Suprapubic skin (tissue), 4 donors: ENCODE data around the gene TUBB4B. TPM values are rescaled to one million over a fixed set of nuclear protein-coding genes. Genes with fewer than 3 reads are reported as not detected.

Source experiments
- DNase-seq, 2 donors: peaks; one replicate each; pipeline ENCODE4 v3.0.0-alpha.2; 2019; ENCODE audit warnings: low spot score in 2 of 2
- H3K27ac ChIP-seq: fragments of 200-600 bp; sonication (generic); one replicate; pipeline ENCODE4 v1.5.1; 2019
- H3K27me3 ChIP-seq: fragments of 200-600 bp; sonication (generic); one replicate; pipeline ENCODE4 v1.5.1; 2019
- H3K36me3 ChIP-seq: fragments of 200-600 bp; sonication (generic); one replicate; pipeline ENCODE4 v1.5.1; 2019
- H3K4me1 ChIP-seq: fragments of 200-600 bp; sonication (generic); one replicate; pipeline ENCODE4 v1.5.1; 2019
- H3K4me3 ChIP-seq: fragments of 200-600 bp; sonication (generic); one replicate; pipeline ENCODE4 v1.5.1; 2019; ENCODE audit warnings: mild to moderate bottlenecking
- H3K9me3 ChIP-seq: fragments of 200-600 bp; sonication (generic); one replicate; pipeline ENCODE4 v1.5.1; 2019
- WGBS: methylation state at CpG from one replicate; pipeline ENCODE4 v1.1.5; 2018; 5-methylcytosine and 5-hydroxymethylcytosine counted together
- total RNA-seq, 4 donors: library from RNA; depleted of rRNA; stranded (reverse); fragments of >200 nt; gene quantifications; one replicate each; pipeline ENCODE4 v1.1.0, GENCODE V29; 2016
- TF ChIP-seq, protein P1 (sequence below), 2 donors: fragments of 200-600 bp in 1 of 2; fragments of 450-650 bp in 1 of 2; sonication (generic) in 1 of 2; IDR thresholded peaks; one replicate each; pipeline ENCODE4 v1.5.1; 2016 to 2019; ENCODE audit warnings: antibody characterized with exemption in 2 of 2, mild to moderate bottlenecking in 1 of 2, moderate library complexity in 1 of 2

The TUBB4B gene
- total RNA-seq, 4 donors from 2014 or later: 225 to 708 (median 639) TPM

DNA sequence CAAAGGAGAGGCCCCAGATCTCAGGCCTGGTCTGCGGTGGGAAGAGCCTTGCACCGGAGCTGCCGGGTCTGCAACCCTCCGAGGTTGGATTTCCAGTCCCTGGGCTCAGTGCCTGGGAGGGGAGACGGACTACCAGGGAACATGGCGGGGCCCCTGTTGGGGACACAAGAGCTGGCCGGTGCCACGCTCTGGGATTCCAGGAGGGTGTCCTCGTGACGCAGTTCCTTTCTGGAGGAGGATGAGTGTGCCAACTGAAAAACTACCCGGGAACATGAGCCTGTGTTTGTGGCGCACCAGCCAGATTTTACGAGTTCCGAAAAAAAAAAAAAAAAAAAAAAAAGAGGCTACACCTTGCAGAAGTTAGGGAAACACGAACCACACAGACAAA lies 52.0 kb downstream of the TUBB4B start:
- no peaks in the 10 kb centered on the region for H3K36me3 ChIP-seq
- peaks cover 29% of the 10 kb centered on the region for H3K4me1 ChIP-seq
- no peak overlapping the region for H3K4me3 ChIP-seq
- peaks cover 40% of the 10 kb centered on the region for H3K27me3 ChIP-seq
- TF ChIP-seq, protein P1, sequence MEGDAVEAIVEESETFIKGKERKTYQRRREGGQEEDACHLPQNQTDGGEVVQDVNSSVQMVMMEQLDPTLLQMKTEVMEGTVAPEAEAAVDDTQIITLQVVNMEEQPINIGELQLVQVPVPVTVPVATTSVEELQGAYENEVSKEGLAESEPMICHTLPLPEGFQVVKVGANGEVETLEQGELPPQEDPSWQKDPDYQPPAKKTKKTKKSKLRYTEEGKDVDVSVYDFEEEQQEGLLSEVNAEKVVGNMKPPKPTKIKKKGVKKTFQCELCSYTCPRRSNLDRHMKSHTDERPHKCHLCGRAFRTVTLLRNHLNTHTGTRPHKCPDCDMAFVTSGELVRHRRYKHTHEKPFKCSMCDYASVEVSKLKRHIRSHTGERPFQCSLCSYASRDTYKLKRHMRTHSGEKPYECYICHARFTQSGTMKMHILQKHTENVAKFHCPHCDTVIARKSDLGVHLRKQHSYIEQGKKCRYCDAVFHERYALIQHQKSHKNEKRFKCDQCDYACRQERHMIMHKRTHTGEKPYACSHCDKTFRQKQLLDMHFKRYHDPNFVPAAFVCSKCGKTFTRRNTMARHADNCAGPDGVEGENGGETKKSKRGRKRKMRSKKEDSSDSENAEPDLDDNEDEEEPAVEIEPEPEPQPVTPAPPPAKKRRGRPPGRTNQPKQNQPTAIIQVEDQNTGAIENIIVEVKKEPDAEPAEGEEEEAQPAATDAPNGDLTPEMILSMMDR (IDR thresholded peaks at IDR 0.05): no peak
- H3K9me3 ChIP-seq: no peaks in the 10 kb centered on the region
- 55% methylated on average over 14 of the region's 15 CpGs for WGBS
- no peak for DNase-seq
- no peak overlapping the region for H3K27ac ChIP-seq

Other genes with a start within 250 kb of the TUBB4B start
- 10 to 100 TPM; 43.2 to 68.6 (median 61.5) TPM for gene PAXX, start 248.9 kb upstream of the TUBB4B start, total RNA-seq
- gene CLIC3, start 244.7 kb upstream of the TUBB4B start, total RNA-seq: 100 to 1,000 TPM in 3 of 4 donors, 10 to 100 TPM in 1; 20.6 to 159 (median 130) TPM
- gene ABCA2, start 213.1 kb upstream of the TUBB4B start, total RNA-seq: 10 to 100 TPM; 10.4 to 44.7 (median 33.4) TPM
- gene FUT7, start 209.2 kb upstream of the TUBB4B start, total RNA-seq: under 1 TPM in 1 of 4 donors, not detected in 3; 0.72 TPM
- 10 to 100 TPM; 22.2 to 64.0 (median 47.3) TPM for gene NPDC1, start 195.1 kb upstream of the TUBB4B start, total RNA-seq
- 10 to 100 TPM; 13.3 to 20.8 (median 16.7) TPM for gene ENTPD2, start 187.2 kb upstream of the TUBB4B start, total RNA-seq
- gene SAPCD2, start 170.7 kb upstream of the TUBB4B start, total RNA-seq: 10 to 100 TPM in 3 of 4 donors, 1 to 10 TPM in 1; 8.2 to 13.6 (median 13.3) TPM
- 10 to 100 TPM in 1 of 4 donors, 1 to 10 TPM in 3; 5.0 to 10.1 (median 6.8) TPM for gene UAP1L1, start 163.8 kb upstream of the TUBB4B start, total RNA-seq
- 10 to 100 TPM; 52.1 to 99.2 (median 63.1) TPM for gene MAN1B1, start 154.3 kb upstream of the TUBB4B start, total RNA-seq
- 100 to 1,000 TPM in 2 of 4 donors, 10 to 100 TPM in 2; 71.4 to 139 (median 96.5) TPM for gene DPP7, start 126.6 kb upstream of the TUBB4B start, total RNA-seq
- gene GRIN1, start 102.1 kb upstream of the TUBB4B start, total RNA-seq: under 1 TPM in 3 of 4 donors, not detected in 1; 0.16 to 0.25 (median 0.16) TPM
- gene LRRC26, start 71.2 kb upstream of the TUBB4B start, total RNA-seq: 10 to 100 TPM in 1 of 4 donors, 1 to 10 TPM in 3; 5.4 to 37.2 (median 7.9) TPM
- gene TMEM210, start 69.2 kb upstream of the TUBB4B start, total RNA-seq: not detected
- 10 to 100 TPM; 24.8 to 99.8 (median 54.9) TPM for gene ANAPC2, start 52.7 kb upstream of the TUBB4B start, total RNA-seq
- 10 to 100 TPM; 45.9 to 72.0 (median 71.1) TPM for gene SSNA1, start 52.6 kb upstream of the TUBB4B start, total RNA-seq
- gene TPRN, start 40.5 kb upstream of the TUBB4B start, total RNA-seq: 10 to 100 TPM; 12.6 to 23.6 (median 18.7) TPM
- gene TMEM203, start 35.6 kb upstream of the TUBB4B start, total RNA-seq: 10 to 100 TPM; 25.0 to 52.4 (median 40.8) TPM
- gene NDOR1, start 35.6 kb upstream of the TUBB4B start, total RNA-seq: 10 to 100 TPM; 13.4 to 21.0 (median 20.6) TPM
- gene RNF208, start 19.0 kb upstream of the TUBB4B start, total RNA-seq: 1 to 10 TPM; 2.8 to 7.5 (median 5.2) TPM
- gene CYSRT1, start 16.1 kb upstream of the TUBB4B start, total RNA-seq: 10 to 100 TPM; 22.8 to 65.7 (median 44.2) TPM
- 1 to 10 TPM in 3 of 4 donors, under 1 TPM in 1; 0.34 to 2.0 (median 1.1) TPM for gene RNF224, start 13.8 kb upstream of the TUBB4B start, total RNA-seq
- gene SLC34A3, start 10.4 kb upstream of the TUBB4B start, total RNA-seq: under 1 TPM in 1 of 4 donors, not detected in 3; 0.34 TPM
- gene STPG3, start 10.0 kb downstream of the TUBB4B start, total RNA-seq: 1 to 10 TPM in 1 of 4 donors, not detected in 3; 1.2 TPM
- 10 to 100 TPM; 45.0 to 54.2 (median 50.9) TPM for gene NELFB, start 14.0 kb downstream of the TUBB4B start, total RNA-seq
- 1 to 10 TPM; 3.5 to 9.2 (median 4.4) TPM for gene TOR4A, start 36.4 kb downstream of the TUBB4B start, total RNA-seq
- 10 to 100 TPM; 25.3 to 69.0 (median 65.5) TPM for gene NRARP, start 61.0 kb downstream of the TUBB4B start, total RNA-seq
- gene EXD3, start 181.9 kb downstream of the TUBB4B start, total RNA-seq: 10 to 100 TPM in 3 of 4 donors, 1 to 10 TPM in 1; 7.3 to 54.0 (median 16.4) TPM
- gene NOXA1, start 182.1 kb downstream of the TUBB4B start, total RNA-seq: 1 to 10 TPM; 2.2 to 7.6 (median 4.0) TPM
- not detected for gene ENTPD8, start 200.1 kb downstream of the TUBB4B start, total RNA-seq
- gene NSMF, start 218.0 kb downstream of the TUBB4B start, total RNA-seq: 10 to 100 TPM; 36.1 to 48.1 (median 39.8) TPM